Measurements from ENCODE around the gene CCDC81.

DNA sequence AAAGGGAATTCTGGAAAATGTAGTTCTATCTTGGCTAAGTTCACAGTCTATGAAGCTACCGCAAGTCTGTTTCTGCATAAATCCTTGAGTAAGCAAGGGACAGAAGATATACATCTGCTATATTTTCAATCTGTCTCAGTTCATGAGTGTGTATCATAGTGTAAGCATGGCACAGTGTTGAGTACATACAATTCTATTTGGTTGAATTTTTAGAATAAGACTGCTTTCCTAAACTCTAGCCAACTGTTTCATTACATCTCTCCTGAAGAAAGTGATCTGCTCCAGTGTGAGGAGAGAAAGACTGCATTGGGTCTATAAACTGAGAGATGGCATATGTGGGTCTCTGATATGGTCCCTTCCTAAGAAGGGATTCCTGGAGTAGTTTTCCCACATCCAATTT is 2.6 kb upstream of the CCDC81 start:
- TF ChIP-seq POLR2AphosphoS5 (IDR thresholded peaks at IDR 0.05; ENCODE audit: low read depth, low read length) = no peak
- no peak for TF ChIP-seq FOXP2 (optimal IDR thresholded peaks at IDR 0.05; ENCODE audit: borderline replicate concordance, extremely low read depth, extremely low read length, insufficient read depth)
- TF ChIP-seq, protein P1, sequence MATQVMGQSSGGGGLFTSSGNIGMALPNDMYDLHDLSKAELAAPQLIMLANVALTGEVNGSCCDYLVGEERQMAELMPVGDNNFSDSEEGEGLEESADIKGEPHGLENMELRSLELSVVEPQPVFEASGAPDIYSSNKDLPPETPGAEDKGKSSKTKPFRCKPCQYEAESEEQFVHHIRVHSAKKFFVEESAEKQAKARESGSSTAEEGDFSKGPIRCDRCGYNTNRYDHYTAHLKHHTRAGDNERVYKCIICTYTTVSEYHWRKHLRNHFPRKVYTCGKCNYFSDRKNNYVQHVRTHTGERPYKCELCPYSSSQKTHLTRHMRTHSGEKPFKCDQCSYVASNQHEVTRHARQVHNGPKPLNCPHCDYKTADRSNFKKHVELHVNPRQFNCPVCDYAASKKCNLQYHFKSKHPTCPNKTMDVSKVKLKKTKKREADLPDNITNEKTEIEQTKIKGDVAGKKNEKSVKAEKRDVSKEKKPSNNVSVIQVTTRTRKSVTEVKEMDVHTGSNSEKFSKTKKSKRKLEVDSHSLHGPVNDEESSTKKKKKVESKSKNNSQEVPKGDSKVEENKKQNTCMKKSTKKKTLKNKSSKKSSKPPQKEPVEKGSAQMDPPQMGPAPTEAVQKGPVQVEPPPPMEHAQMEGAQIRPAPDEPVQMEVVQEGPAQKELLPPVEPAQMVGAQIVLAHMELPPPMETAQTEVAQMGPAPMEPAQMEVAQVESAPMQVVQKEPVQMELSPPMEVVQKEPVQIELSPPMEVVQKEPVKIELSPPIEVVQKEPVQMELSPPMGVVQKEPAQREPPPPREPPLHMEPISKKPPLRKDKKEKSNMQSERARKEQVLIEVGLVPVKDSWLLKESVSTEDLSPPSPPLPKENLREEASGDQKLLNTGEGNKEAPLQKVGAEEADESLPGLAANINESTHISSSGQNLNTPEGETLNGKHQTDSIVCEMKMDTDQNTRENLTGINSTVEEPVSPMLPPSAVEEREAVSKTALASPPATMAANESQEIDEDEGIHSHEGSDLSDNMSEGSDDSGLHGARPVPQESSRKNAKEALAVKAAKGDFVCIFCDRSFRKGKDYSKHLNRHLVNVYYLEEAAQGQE (IDR thresholded peaks at IDR 0.05; ENCODE audit: insufficient read depth in 1 of 2, low read depth in 2 of 2, low read length in 2 of 2) = no peak
- no peak for TF ChIP-seq SIN3A (IDR thresholded peaks at IDR 0.05; ENCODE audit: borderline replicate concordance, insufficient read depth, low read length)
- TF ChIP-seq TAF1 (IDR thresholded peaks at IDR 0.05; ENCODE audit: borderline replicate concordance, insufficient read depth, low read length) = no peak
